ENCODE results near the gene INO80B.
"Not testable (repeated sequence)": the region's sequence is repeated elsewhere in the genome, so short reads cannot be mapped to it uniquely, and the experiment has no call there.

Gene INO80B

GRCh38 chr2:74447230-74447999 lies 7.5 kb upstream of the INO80B start:
- DNase-seq: no peak

- no peak for DNase-seq
Measured at GRCh38 chr2:74448771-74449170, 6.1 kb upstream of the INO80B start.

- DNase-seq: no peak
Measured at GRCh38 chr2:74450570-74451190, 4.2 kb upstream of the INO80B start.

- DNase-seq: peak in 3 of 51 donors; percentile 48 to 72 (median 50)
Measured at GRCh38 chr2:74457129-74457548, 2.3 kb downstream of the INO80B start.

- peak in 32 of 51 donors; percentile 20 to 81 (median 61) for DNase-seq
Measured at GRCh38 chr2:74457549-74458131, 2.8 kb downstream of the INO80B start.

GRCh38 chr2:74458132-74458937 lies 3.4 kb downstream of the INO80B start, which contains the start of gene WBP1:
Gene WBP1 (plus strand): TSS chr2:74458438. CDS start chr2:74458603, 165 bp downstream.
- peak; percentile 72 to 100 (median 99) for DNase-seq

- no peak for DNase-seq
Measured at GRCh38 chr2:74458938-74459363, 4.1 kb downstream of the INO80B start.

- DNase-seq: not testable (repeated sequence)
Measured at GRCh38 chr2:74459503-74460118, 4.7 kb downstream of the INO80B start.

- not testable (repeated sequence) for DNase-seq
Measured at GRCh38 chr2:74460187-74460586, 5.3 kb downstream of the INO80B start.

- no peak for DNase-seq
Measured at GRCh38 chr2:74461187-74462053, 6.5 kb downstream of the INO80B start.

- DNase-seq: no peak
Measured at GRCh38 chr2:74462054-74462785, 7.3 kb downstream of the INO80B start.

GRCh38 chr2:74462786-74463105 lies 7.9 kb downstream of the INO80B start:
- DNase-seq: no peak

- DNase-seq: no peak
Measured at GRCh38 chr2:74464406-74464805, 9.5 kb downstream of the INO80B start.

- not testable (repeated sequence) for DNase-seq
Measured at GRCh38 chr2:74470742-74471141, 15.9 kb downstream of the INO80B start.

GRCh38 chr2:74471332-74472065 lies 16.6 kb downstream of the INO80B start:
- DNase-seq: no peak

GRCh38 chr2:74472086-74472944 lies 17.4 kb downstream of the INO80B start, which contains the start of gene MRPL53:
Gene MRPL53 (minus strand): TSS chr2:74472680. CDS start chr2:74472660, 20 bp downstream.
- peak; percentile 45 to 97 (median 88) for DNase-seq

GRCh38 chr2:74472945-74473258 lies 18.0 kb downstream of the INO80B start:
- peak in 1 of 51 donors; percentile 44 for DNase-seq

- no peak for DNase-seq
Measured at GRCh38 chr2:74474481-74474880, 19.6 kb downstream of the INO80B start.

Measured in hypothalamus (tissue), 51 donors.